NCI-H146 treated with DMSO at 0.1 percent for 48 hours (cell line): ENCODE data around the gene EML6.
"Not testable (repeated sequence)": the region's sequence is repeated elsewhere in the genome, so short reads cannot be mapped to it uniquely, and the experiment has no call there.

Experiments used
- DNase-seq: peaks from one replicate; lab custom pipeline; 2025; ENCODE audit not compliant: unreplicated experiment; lab: John Stamatoyannopoulos, UW

Gene EML6

DNA sequence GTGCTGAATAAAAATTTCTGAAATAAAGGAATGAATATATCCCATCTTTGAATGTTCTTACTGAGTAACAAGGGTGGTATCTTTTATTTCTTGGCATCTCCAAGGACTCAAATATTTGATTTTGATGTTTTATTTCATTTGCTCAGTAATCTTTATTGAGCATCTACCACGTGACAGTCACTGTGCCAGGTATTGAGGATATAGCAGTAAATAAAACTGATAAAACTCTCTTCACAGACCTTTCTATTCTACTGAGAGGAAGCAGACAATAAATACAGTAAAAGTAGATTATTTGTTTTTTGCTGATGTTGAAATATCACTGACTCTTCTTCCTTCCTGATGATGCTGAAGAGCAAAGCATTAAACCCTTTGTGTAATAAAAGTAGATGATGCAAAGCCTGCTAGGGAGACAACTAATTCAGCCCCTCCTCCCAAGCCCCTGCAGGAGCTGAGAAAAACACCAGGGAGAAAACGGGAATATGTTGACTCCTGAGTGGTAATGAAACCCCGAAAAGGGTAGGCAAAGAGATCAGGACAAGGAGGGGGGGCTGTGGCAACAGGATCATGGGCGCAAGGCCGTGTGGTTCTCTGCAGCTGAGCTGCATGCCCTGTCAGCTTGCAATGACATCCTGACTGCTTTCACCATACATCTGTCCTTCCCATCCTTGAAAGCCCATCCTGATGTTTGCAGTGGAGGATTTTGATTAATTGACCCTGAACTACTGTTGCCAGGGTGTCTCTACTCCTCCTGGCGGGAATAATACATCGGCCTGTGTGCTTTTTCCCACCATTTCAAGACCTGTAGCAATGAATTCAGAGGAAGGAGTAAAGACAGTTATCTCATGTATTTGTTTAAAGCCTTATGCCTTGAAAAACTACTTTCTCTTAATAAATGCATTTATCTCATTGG lies 117.4 kb downstream of the EML6 start:
- DNase-seq = no peak

DNA sequence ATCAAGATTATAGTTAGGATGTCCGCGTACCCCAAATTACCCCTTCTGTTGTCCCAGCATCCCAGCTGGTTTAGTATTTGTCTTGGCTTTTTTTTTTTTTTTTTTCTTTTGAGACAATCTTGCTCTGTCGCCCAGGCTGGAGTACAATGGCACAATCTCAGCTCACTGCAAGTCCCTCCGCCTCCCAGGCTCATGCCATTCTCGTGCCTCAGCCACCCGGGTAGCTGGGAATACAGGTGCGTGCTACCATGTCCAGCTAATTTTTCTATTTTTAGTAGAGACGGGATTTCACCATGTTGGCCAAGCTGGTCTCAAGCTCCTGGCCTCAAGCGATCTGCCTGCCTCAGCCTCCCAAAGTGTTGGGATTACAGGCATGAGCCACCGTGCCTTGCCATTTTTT lies 118.0 kb downstream of the EML6 start:
- DNase-seq = not testable (repeated sequence)

DNA sequence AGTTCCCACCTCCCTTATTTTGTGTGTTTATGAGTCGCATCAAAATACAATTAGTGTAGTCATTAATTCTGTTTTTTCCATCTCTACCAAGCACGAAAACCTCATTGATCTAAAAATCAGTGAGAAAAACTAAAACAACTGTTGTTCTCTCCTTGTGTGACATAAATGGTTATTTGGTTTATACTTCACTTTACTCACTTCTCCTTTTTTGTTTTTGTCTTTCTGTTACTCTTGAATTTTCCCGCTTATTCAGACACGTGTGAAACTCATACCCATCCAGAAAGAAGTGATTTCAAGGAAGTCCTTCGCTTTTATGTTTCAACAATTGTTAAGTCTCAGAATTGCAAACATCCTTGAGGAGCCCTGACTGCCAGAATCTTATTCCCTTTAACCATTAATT lies 121.6 kb downstream of the EML6 start:
- DNase-seq = no peak

DNA sequence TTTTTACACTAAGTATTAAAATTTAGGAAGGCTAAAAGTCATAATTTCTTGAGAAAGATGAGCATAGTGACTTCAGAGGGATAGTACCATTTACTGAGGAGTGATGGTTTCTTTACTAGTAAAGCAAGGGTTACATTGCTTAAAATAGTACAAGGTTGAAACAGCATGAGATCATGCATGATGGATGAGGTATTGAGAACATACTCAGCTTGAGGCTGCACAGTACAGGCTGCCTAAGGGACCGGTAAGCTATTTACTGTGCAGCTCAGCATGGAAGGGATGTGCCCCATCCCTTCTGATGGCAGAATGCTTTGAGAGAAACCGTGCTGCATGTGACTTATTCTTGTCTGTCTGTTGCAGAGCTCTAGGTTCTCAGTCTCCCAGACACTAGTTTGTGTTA lies 122.1 kb downstream of the EML6 start:
- no peak for DNase-seq

DNA sequence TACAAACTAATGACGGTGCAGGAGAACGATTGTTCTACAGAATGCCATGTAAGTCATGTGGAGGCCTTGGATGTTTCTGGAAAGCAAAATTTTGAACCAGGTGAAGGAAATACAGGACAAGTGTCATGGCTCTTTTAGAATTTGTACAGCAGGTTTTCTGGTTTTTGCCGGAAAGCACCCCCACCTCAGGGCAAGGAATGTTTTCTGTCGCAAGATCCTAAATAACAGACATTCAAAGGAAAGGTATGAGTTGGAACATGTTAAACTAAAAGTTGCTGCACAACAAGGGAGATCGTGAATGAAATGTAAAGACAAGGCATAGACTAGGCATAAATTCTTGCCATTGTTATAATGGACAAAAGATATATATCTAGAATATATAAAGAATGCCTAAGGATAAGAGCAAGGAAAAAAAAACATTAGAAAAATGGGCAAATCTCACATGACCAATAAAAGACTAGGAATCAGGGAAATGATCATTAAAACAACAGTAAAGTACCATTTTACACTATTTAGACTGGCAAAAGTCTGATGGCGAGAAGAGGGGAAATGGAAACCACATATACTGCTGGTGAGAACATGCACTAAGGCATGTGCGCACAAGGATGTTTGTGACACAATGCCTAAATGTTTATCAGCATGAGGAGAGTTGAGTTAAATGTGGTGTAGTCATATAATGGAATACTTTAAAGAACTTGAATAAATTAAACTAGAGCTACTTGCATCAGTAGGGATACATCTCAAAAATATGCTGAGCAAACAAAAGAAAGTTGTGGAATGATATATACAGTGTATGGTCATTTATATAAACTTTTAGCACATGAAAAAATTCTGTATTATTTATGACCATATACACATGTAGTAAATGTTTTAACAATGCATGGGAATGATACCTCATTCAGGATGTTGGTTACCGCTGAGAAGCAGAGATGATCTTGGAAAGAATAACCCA lies 127.0 kb downstream of the EML6 start:
- DNase-seq = no peak

DNA sequence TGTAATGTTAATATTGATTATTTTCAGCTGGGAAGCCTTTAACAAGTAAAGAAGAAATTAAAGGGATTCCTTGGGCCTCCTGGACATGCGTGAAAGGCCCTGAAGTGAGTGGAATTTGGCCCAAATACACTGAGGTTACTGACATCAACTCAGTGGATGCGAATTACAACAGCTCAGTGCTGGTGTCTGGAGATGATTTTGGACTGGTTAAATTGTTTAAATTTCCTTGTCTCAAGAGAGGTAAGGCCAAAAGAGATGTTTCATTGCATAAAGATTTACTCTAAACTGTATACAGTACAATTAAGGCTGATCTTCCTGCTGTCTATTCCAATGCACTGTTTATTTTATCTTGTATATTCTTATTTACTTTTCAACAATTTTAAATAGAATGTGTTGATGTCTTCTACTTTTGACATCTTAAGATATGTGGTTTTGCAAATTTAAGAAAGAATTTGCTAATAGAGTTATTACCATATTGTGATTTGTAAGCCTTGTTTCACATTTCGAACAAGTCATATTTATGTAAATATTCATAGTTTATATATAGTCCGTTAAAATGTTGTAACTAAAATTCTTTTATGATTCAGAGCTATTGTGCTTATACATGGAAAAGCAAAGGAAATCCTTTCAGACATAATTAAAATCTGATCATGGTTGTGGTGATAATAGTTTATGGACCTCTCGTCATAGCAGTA lies 130.3 kb downstream of the EML6 start:
- no peak for DNase-seq

DNA sequence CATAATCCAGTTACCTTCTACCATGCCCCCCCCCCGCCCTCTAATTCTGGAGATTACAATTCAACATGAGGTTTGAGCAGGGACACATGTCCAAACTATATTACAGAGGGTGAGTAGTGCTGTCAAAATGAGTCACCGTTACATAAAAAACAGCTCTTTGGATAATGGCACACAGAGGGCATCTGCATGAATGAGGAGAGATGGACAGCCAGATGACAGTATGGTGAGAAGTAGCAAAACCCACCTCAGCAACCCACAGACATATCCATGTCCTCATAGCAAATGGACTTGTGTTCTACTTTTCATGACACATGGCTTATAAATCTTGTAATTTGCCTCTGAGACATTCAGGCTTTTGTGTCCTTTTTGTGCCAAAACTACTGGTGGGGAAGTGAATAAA lies 132.0 kb downstream of the EML6 start:
- DNase-seq = no peak

DNA sequence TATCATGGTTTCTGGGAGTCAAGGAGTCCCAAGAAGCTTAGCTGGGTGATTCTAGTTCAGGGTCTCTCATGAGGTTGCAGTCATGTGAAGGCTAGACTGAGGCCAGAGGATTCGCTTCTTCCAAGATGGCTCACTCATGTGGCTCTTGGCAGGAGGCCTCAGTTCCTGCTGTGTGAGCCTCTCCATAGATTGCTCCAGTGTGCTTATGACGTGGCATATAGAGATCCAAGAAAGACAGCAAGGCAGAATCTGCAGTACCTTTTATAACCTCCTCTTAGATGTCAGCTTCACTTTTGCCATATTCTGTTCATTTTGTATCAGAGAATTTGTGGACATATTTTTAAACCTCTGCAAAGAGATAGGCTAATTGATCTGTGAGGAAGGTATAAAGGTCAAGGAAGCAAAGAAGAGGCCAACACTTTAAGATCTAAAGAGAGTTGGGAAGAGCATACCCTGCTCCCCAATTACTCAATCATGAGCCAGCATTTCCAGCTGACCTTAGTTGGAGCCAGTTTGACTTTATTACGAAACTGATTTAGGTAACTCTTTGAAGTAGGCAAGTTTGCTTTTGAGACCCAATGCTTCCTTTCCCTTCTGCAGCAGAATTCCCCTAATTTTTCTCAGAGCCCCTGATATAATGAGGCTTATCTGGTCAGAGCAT lies 134.7 kb downstream of the EML6 start:
- no peak for DNase-seq

DNA sequence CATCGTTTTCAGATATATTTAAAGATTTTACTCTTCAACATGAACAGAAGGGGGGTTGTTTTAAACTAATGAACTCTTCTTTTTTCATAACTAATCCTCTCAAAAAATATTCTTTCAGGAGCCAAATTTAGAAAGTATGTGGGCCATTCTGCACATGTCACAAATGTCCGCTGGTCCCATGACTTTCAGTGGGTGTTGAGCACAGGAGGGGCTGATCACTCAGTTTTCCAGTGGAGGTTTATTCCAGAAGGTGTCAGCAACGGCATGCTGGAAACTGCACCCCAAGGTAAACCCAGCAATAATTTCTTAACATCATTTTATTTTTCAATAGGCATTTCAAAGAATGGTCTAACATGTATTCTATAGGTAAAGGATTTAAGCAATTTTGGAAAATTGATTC lies 136.0 kb downstream of the EML6 start:
- no peak for DNase-seq

DNA sequence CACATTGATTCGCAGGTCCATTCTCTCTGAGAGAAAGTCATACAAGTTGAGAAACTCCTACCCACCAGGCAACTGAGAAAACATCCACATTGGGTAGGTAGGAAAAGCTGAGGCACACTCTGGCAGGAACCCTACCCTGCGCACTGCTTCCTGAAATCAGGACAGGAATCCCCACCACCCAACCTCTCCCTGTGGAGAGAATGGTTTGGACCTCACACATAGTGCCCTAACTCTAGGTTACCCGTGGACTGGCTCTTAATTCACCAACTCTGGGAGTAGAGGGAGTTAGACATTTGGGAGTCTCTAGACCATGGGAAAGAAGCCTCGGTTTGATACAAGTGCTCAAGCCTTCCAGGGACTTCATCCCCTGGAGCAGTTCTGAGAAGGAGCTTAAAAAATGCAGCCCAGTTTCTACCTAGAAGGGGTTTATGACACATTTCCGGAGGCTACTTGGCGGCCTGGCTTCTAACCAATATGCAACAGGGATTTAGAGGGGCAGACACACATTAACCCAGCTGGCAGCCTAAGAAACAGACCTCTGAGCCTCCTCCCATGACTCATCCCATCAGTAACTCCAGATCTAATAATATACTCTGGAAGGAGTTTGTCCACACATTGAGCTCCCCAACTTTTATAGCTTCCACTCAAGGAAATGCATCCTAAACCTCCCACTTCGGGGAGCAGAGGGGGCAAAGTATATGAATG lies 136.7 kb downstream of the EML6 start:
- no peak for DNase-seq

DNA sequence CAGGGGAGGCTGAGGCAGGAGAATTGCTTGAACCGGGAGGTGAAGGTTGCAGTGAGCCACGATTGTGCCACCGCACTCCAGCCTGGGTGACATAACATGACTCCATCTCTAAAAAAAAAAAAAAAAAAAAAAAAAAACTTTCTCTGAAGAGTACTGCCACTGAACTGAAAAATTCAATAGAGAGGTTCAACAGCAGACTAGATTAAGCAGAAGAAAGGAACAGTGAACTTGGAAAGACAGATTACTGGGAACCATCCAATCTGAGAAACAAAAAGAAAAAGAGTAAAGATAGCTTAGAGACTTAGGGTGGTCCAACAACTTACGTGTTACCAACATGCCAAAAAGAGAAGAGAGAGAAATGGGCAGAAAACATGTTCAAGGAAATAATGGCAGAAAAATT lies 138.8 kb downstream of the EML6 start:
- DNase-seq = no peak

DNA sequence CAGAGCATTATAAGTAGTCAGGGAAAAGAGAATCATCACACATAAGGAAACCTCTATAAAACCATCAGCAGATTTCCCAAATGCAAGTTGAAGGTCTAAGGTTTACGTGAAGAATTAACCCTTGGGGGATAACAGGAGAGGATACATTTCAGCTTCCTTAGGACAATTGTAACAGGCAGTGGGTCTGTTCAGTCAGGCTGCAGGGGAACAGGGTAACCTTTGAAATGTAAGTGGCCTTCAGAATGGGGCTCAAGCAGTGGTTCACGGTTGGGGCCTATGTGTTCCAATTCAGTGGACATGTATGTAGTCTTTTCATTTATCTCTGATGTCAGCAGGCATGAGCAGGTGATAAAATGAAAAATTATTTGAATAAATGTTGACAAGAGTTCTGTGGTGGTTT lies 139.3 kb downstream of the EML6 start:
- no peak for DNase-seq

DNA sequence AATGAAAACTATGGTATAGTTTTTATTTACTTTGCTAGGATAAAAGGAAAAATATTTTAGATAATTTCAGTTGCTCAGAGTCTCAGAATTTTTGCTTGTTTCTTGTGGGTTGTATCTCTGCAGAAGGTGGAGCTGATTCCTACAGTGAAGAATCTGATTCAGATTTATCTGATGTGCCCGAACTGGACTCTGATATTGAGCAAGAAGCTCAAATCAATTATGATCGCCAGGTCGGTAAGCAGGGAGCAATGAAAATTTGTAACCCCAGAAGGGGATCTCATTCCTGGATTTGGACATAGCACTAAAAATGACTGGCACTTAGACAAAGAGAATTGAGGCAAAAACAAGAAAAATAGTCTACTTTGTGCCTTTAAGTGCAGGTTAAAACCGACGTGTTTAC lies 140.2 kb downstream of the EML6 start:
- DNase-seq = no peak

DNA sequence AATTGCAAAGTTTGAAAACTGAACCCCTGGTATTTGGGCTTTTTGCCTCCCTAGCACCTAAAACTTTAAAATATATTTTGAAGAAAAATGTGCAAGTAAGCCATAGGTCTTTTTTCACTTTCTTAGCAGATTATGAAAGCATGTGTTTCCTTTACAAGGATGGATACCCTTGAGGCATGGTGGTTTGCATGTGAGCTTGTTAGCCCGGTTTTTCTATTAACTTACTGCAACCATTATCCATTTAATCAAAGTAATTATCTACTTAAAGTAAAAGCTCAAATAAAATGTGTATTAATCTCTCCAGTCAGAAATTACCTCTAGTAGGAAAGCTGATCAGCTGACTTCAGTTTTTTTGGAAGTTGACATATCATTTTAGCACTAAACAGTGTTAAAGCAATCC lies 140.6 kb downstream of the EML6 start:
- no peak for DNase-seq

DNA sequence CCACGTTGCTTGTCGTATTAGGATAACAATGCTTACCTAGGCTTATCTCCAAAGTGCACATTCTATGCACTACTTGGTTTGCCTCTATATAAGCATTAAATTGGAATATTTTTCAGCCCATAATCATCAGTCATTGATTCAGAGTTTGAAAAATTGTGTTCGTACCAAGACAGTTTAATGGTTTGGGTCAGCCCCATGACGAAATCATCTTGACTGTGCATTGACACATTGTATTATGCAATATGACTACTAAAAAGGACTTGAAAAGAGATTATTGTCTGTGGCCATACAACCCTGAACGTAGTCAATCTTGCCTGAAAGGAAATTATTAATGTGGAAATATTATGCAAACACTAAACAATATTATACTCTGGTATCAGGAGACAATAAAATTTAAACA lies 141.3 kb downstream of the EML6 start:
- no peak for DNase-seq

DNA sequence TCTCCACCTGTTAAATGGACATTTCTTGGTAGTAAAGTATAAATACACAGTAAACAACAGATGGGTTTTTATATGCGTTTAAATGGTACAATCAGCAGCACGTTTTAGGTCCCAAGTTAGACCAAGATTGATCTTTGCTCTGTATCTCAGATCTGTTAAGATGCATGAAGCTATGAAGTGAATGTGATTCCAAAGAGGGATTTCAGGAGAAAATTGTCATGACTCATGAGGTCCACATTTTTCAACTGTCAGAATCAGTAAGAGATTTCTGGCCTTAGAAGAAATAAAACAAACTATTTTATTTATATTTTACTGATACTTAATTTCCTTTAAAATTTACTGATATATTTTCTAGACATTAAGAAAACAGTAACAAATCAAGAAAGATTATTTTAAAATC lies 142.7 kb downstream of the EML6 start:
- no peak for DNase-seq

DNA sequence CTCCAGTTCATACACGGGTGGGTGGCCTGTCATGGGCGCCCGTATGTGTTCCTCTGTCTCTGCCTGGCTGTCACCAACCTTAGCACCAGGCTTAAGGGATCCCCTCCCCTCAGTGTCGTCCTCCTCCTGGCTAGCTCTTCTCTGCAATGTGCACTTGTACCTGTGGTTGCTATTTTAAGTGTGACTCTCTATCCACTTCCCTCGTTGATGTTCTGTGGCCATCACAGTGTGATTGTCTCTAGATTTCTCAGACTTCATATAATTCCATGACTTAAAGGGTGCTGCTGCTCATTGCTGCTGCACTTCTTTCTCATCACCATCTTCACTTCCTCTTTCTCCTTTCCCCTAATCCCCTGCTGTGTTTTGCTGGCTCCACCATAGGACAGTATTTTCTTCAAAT lies 143.4 kb downstream of the EML6 start:
- no peak for DNase-seq

DNA sequence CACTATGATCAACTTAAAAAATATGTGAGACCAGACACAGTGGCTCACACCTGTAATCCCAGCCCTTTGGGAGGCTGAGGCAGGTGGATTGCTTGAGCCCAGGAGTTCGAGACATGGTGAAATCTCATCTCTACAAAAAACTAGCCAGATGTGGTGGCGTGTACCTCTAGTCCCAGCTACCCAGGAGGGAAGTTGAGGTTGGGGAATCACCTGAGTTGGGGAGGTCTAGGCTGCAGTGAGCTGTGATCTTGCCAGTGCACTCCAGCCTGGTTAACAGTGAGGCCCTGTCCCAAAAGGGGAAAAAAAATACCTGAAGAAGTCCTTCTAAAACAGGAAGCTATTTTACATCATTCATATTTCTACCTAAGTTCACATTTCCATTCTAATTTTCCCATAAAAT lies 144.0 kb downstream of the EML6 start:
- DNase-seq = no peak

DNA sequence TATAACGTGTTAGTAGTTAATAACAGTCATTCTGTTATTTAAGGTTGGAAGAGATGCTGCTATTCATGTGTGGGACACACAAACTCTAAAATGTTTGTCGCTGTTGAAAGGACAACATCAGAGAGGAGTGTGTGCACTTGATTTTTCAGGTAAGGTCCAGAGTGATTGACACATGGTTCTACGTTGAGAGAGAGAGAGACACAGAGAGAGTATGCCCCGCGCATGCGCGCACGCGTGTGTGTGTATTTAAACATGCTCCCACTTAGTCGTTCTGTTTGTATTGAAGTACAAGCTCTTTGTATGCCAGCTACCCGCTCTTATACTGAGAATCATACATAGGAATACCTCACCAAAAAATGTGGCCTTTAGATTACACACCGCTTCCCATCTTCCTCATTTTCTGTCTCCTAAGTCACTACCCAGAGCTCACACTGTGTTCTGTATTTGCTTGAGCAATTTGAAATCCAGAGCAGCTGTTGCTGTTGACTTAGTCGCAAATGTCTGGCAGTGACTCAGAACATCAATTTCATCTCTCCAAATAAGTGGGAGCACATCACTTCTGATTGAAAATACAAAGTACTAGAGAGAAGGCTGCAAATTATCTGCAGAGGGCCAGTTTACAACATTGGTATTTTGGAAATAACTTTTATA lies 148.1 kb downstream of the EML6 start:
- DNase-seq = peak; percentile 93

DNA sequence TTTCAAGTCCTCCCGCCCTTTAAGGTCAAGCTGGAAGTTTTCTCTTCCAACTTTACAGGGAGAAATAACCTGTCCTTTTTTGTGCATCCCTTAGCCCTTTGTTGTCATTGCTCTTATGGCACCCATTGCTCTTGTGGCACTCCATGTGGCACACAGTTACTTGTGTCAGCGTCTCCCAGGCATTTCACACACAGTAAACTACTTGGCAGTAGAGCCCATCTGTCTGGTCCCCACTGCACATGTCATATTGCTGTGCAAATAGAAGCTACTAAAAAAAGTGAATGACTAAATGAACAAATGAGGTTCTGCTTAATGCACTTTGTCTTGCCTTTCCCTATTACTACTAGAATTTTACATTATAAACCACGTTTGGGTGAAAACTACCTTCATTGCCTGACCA lies 149.3 kb downstream of the EML6 start:
- DNase-seq = peak; percentile 17
